Measurements from ENCODE around the gene SLC2A10. TPM values are rescaled to one million over a fixed set of nuclear protein-coding genes. Genes with fewer than 3 reads are reported as not detected.
A peak's percentile ranks its signal among the peaks of the same experiment; 100 is the strongest.

Gene SLC2A10
- total and polyA plus RNA-seq, 2 experiments from 2014 or later, result 4.9 to 14.6 TPM

- TF ChIP-seq ZNF462 (CRISPR knock-in tag; IDR thresholded peaks at IDR 0.05) (no peak), EZH2phosphoT487 (IDR thresholded peaks at IDR 0.05; ENCODE audit: unreplicated experiment) (no peak), REST (IDR thresholded peaks at IDR 0.05; ENCODE audit: unreplicated experiment) (no peak), JUNB (IDR thresholded peaks at IDR 0.05; ENCODE audit: unreplicated experiment) (no peak), NANOG (IDR thresholded peaks at IDR 0.05; ENCODE audit: borderline replicate concordance) (no peak)
These were observed 49.0 kb upstream of the SLC2A10 start (continued) for GRCh38 chr20:46660487-46660886.

GRCh38 chr20:46661659-46662058 lies 47.8 kb upstream of the SLC2A10 start:
- H2AFZ ChIP-seq, result no peak overlapping the region
- H3K36me3 Mint-ChIP-seq (ENCODE audit: low read depth), result no peaks in the 10 kb centered on the region
- ATAC-seq, result no peak
- H3K27ac ChIP-seq (ENCODE audit: low read depth), result no peak overlapping the region
- no peaks in the 10 kb centered on the region for H3K27me3 ChIP-seq (ENCODE audit: insufficient read depth)
- H3K9me3 Mint-ChIP-seq, result no peaks in the 10 kb centered on the region
- H3K4me1 ChIP-seq (ENCODE audit: insufficient read depth), result no peaks in the 10 kb centered on the region
- H3K27ac Mint-ChIP-seq, result 0 out of 2 replicates have a peak overlapping the region, but pooled peaks have one; percentile 40
- H3K4me2 ChIP-seq, result no peak overlapping the region
- 0 out of 2 replicates have a peak, but pooled peaks cover 3% of the 10 kb centered on the region for H3K36me3 ChIP-seq (ENCODE audit: insufficient read depth)
- peaks cover 9% of the 10 kb centered on the region; the same call in 2 of the 3 replicates for H3K4me1 Mint-ChIP-seq
- DNase-seq (ENCODE audit: low spot score), result no peak
- H3K4me3 Mint-ChIP-seq, result no peak overlapping the region
- no peak overlapping the region for H3K4me3 ChIP-seq
- no peaks in the 10 kb centered on the region for H3K79me2 ChIP-seq (replicated peaks; ENCODE audit: insufficient read depth)
- H4K20me1 ChIP-seq (replicated peaks; ENCODE audit: insufficient read depth), result 0 out of 2 replicates have a peak, but pooled peaks cover 2% of the 10 kb centered on the region
- H3K27me3 Mint-ChIP-seq (ENCODE audit: insufficient read depth, low read depth, poor library complexity), result peaks cover 2% of the 10 kb centered on the region
- H3F3A ChIP-seq (replicated peaks; ENCODE audit: low read depth), result no peaks in the 10 kb centered on the region
- H3K9me2 ChIP-seq (ENCODE audit: insufficient read depth), result 0 out of 2 replicates have a peak, but pooled peaks cover 4% of the 10 kb centered on the region
- TF ChIP-seq ZNF114 (CRISPR knock-in tag; IDR thresholded peaks at IDR 0.05) (no peak), STAT1 (IDR thresholded peaks at IDR 0.05; ENCODE audit: unreplicated experiment) (no peak), ZNF331 (CRISPR knock-in tag; IDR thresholded peaks at IDR 0.05; ENCODE audit: low read depth) (no peak), REST (IDR thresholded peaks at IDR 0.05; ENCODE audit: unreplicated experiment) (no peak), CREB1 (CRISPR knock-in tag; IDR thresholded peaks at IDR 0.05; ENCODE audit: low read depth) (no peak)
- TF ChIP-seq, protein P1, sequence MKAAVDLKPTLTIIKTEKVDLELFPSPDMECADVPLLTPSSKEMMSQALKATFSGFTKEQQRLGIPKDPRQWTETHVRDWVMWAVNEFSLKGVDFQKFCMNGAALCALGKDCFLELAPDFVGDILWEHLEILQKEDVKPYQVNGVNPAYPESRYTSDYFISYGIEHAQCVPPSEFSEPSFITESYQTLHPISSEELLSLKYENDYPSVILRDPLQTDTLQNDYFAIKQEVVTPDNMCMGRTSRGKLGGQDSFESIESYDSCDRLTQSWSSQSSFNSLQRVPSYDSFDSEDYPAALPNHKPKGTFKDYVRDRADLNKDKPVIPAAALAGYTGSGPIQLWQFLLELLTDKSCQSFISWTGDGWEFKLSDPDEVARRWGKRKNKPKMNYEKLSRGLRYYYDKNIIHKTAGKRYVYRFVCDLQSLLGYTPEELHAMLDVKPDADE (IDR thresholded peaks at IDR 0.05), result no peak

Measured in GM23338 (cell line).